HepG2 (cell line): ENCODE results near the gene EIF4G2. TPM values are rescaled to one million over a fixed set of nuclear protein-coding genes. Genes with fewer than 3 reads are reported as not detected.
A peak's percentile ranks its signal among the peaks of the same experiment; 100 is the strongest.

Experiments used
- CBX1 ChIP-seq: IDR thresholded peaks from one replicate; pipeline ENCODE4 v1.6.1; 2016; ENCODE audit warnings: antibody characterized with exemption, low read depth
- CEBPG ChIP-seq: IDR thresholded peaks from 2 replicates; pipeline ENCODE4 v1.6.1; 2016
- HIVEP1 ChIP-seq: sonication (generic); formaldehyde crosslinking; IDR thresholded peaks from 2 replicates; pipeline ENCODE4 v1.4.0; 2020; ENCODE audit warnings: mild to moderate bottlenecking, missing genetic modification reagents
- MAFF ChIP-seq: IDR thresholded peaks from 2 replicates; pipeline ENCODE4 v1.6.1; 2011; ENCODE audit warnings: low read depth, low read length, improper control_type of control experiment
- MED13 ChIP-seq: sonication (generic); formaldehyde crosslinking; IDR thresholded peaks from 2 replicates; pipeline ENCODE4 v1.5.0; 2020; ENCODE audit warnings: missing genetic modification reagents
- MTF2 ChIP-seq: sonication (generic); formaldehyde crosslinking; IDR thresholded peaks from 2 replicates; pipeline ENCODE4 v1.5.0; 2020; ENCODE audit warnings: missing genetic modification reagents, borderline replicate concordance
- MZF1 ChIP-seq: sonication (generic); formaldehyde crosslinking; IDR thresholded peaks from 2 replicates; pipeline ENCODE4 v1.8.1; 2023; ENCODE audit warnings: mild to moderate bottlenecking, missing genetic modification reagents, borderline replicate concordance
- PATZ1 ChIP-seq: sonication (generic); formaldehyde crosslinking; IDR thresholded peaks from 2 replicates; pipeline ENCODE4 v1.4.0; 2020; ENCODE audit warnings: missing genetic modification reagents
- PHB2 ChIP-seq: fragments of 450-650 bp; IDR thresholded peaks from 2 replicates; pipeline ENCODE4 v1.6.1; 2018; ENCODE audit not compliant: partially characterized antibody
- ZBTB7B ChIP-seq: sonication (generic); formaldehyde crosslinking; IDR thresholded peaks from 2 replicates; pipeline ENCODE4 v1.4.0; 2020; ENCODE audit warnings: missing genetic modification reagents
- ZFP82 ChIP-seq: sonication (generic); formaldehyde crosslinking; IDR thresholded peaks from 2 replicates; pipeline ENCODE4 v1.5.1; 2020; ENCODE audit warnings: mild to moderate bottlenecking, missing genetic modification reagents, borderline replicate concordance
- ZNF280B ChIP-seq: sonication (generic); formaldehyde crosslinking; IDR thresholded peaks from 2 replicates; pipeline ENCODE4 v1.5.0; 2020; ENCODE audit warnings: missing genetic modification reagents, mild to moderate bottlenecking, borderline replicate concordance
- ZNF496 ChIP-seq: sonication (generic); formaldehyde crosslinking; IDR thresholded peaks from 2 replicates; pipeline ENCODE4 v1.8.1; 2023; ENCODE audit warnings: mild to moderate bottlenecking, moderate library complexity, missing genetic modification reagents; ENCODE audit not compliant: insufficient replicate concordance
- ZNF605 ChIP-seq: sonication (generic); formaldehyde crosslinking; IDR thresholded peaks from 2 replicates; pipeline ENCODE4 v1.8.0; 2022; ENCODE audit warnings: mild to moderate bottlenecking, missing genetic modification reagents
- ZNF672 ChIP-seq: sonication (generic); formaldehyde crosslinking; IDR thresholded peaks from 2 replicates; pipeline ENCODE4 v1.8.1; 2022; ENCODE audit warnings: missing genetic modification reagents
- ZNF788 ChIP-seq: sonication (generic); formaldehyde crosslinking; IDR thresholded peaks from 2 replicates; pipeline ENCODE4 v1.5.0; 2020; ENCODE audit warnings: mild to moderate bottlenecking, missing genetic modification reagents, borderline replicate concordance
- ZNF792 ChIP-seq: IDR thresholded peaks from 2 replicates; pipeline ENCODE4 v1.6.1; 2016
- polyA plus RNA-seq, 8 experiments: library from polyadenylated mRNA; depleted of rRNA in 3 of 8; stranded (reverse) in 7 of 8; unstranded in 1 of 8; fragments of >200 nt; fragmentation: Illumina TruSeq in 4 of 8; extraction: Trizol in 4 of 8; gene quantifications; 2 replicates each; pipeline versions ENCODE4 v1.2.1 to v1.2.3, GENCODE V29; 2011 to 2016; ENCODE audit warnings: low read depth in 4 of 8, missing spikeins in 1 of 8, mixed read lengths in 1 of 8; ENCODE audit not compliant: insufficient read depth in 1 of 8
- total RNA-seq, 5 experiments: library from RNA; depleted of rRNA; stranded (reverse); fragments of >200 nt; fragmentation: Illumina TruSeq; extraction: Trizol; gene quantifications; 2 replicates each; pipeline ENCODE4 v1.2.3, GENCODE V29; 2016; ENCODE audit warnings: low read depth in 1 of 5
- TF ChIP-seq, protein P1 (sequence below): sonication (generic); formaldehyde crosslinking; IDR thresholded peaks from 2 replicates; pipeline ENCODE4 v1.4.0; 2020; ENCODE audit warnings: missing genetic modification reagents, low read depth, mild to moderate bottlenecking, borderline replicate concordance
- TF ChIP-seq, protein P2 (sequence below): sonication (generic); formaldehyde crosslinking; IDR thresholded peaks from 2 replicates; pipeline ENCODE4 v1.4.0; 2020; ENCODE audit warnings: missing genetic modification reagents, borderline replicate concordance

EIF4G2 gene
- total and polyA plus RNA-seq, 2 of the 13 experiments (the other 11 are each of a cell fraction or from before 2014, with no cell fraction given), result 362 to 546 TPM

GRCh38 chr11:10808553-10809372, at the start of gene EIF4G2 (continued):
- TF ChIP-seq PATZ1 (peak; percentile 26; the same call in 1 of the 2 replicates), MAFF (no peak), ZBTB7B (CRISPR knock-in tag) (peak; percentile 56; the same call in 1 of the 2 replicates), CBX1 (peak; percentile 91), ZNF496 (CRISPR knock-in tag) (no peak), ZNF672 (no peak), ZNF792 (peak; percentile 86), MZF1 (no peak), HIVEP1 (CRISPR knock-in tag) (no peak), CEBPG (CRISPR knock-in tag) (peak; percentile 24; the same call in 1 of the 2 replicates), ZNF788 (CRISPR knock-in tag) (peak; percentile 58; the same call in 1 of the 2 replicates), MED13 (CRISPR knock-in tag) (peak; percentile 32), ZFP82 (CRISPR knock-in tag) (peak; percentile 56; the same call in 1 of the 2 replicates), ZNF605 (CRISPR knock-in tag) (peak; percentile 91; the same call in 1 of the 2 replicates), MTF2 (peak; percentile 62; the same call in 1 of the 2 replicates), ZNF280B (peak; percentile 51), PHB2 (no peak)
- TF ChIP-seq, protein P1, sequence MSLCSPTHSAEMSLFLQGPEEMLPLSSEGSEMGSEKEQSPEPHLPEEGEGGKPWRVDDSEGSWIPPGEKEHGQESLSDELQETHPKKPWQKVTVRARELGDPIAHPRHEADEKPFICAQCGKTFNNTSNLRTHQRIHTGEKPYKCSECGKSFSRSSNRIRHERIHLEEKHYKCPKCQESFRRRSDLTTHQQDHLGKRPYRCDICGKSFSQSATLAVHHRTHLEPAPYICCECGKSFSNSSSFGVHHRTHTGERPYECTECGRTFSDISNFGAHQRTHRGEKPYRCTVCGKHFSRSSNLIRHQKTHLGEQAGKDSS (CRISPR knock-in tag), result peak; percentile 91
- TF ChIP-seq, protein P2, sequence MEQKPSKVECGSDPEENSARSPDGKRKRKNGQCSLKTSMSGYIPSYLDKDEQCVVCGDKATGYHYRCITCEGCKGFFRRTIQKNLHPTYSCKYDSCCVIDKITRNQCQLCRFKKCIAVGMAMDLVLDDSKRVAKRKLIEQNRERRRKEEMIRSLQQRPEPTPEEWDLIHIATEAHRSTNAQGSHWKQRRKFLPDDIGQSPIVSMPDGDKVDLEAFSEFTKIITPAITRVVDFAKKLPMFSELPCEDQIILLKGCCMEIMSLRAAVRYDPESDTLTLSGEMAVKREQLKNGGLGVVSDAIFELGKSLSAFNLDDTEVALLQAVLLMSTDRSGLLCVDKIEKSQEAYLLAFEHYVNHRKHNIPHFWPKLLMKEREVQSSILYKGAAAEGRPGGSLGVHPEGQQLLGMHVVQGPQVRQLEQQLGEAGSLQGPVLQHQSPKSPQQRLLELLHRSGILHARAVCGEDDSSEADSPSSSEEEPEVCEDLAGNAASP (CRISPR knock-in tag), result peak; percentile 55; the same call in 1 of the 2 replicates
